Breast epithelium (tissue), 4 donors: ENCODE results near the gene ZSWIM3. TPM values are rescaled to one million over a fixed set of nuclear protein-coding genes. Genes with fewer than 3 reads are reported as not detected.

ENCODE experiments used
- DNase-seq, 2 donors: peaks; one replicate each; pipeline ENCODE4 v3.0.0-alpha.2; 2019; ENCODE audit warnings: low spot score in 2 of 2
- H3K27ac ChIP-seq, 2 donors: fragments of 200-600 bp; sonication (generic) in 1 of 2; one replicate each; pipeline ENCODE4 v1.5.1; 2016 to 2019; ENCODE audit warnings: mild to moderate bottlenecking in 1 of 2
- H3K27me3 ChIP-seq, 2 donors: fragments of 200-600 bp; sonication (generic) in 1 of 2; one replicate each; pipeline versions ENCODE4 v1.5.1 to v1.6.0; 2017 to 2019; ENCODE audit warnings: control low read depth in 1 of 2, mild to moderate bottlenecking in 1 of 2
- H3K36me3 ChIP-seq: fragments of 200-600 bp; one replicate; pipeline ENCODE4 v1.5.1; 2019
- H3K4me1 ChIP-seq, 2 donors: fragments of 200-600 bp; sonication (generic); one replicate each; pipeline ENCODE4 v1.5.1; 2016 to 2019; ENCODE audit warnings: control low read depth in 1 of 2
- H3K4me3 ChIP-seq, 3 donors: fragments of 200-600 bp; sonication (generic); 1 replicate in 2 of 3; 2 replicates in 1 of 3; pipeline ENCODE4 v1.5.1; 2016 to 2019; ENCODE audit warnings: mild to moderate bottlenecking in 3 of 3, moderate library complexity in 2 of 3
- H3K9me3 ChIP-seq, 2 donors: fragments of 200-600 bp; sonication (generic) in 1 of 2; one replicate each; pipeline ENCODE4 v1.5.1; 2016 to 2019; ENCODE audit warnings: control low read depth in 1 of 2
- CTCF ChIP-seq, 3 donors: fragments of 450-650 bp; IDR thresholded peaks; one replicate each; pipeline ENCODE4 v1.5.1; 2016 to 2017; ENCODE audit warnings: antibody characterized with exemption in 3 of 3, mild to moderate bottlenecking in 3 of 3, moderate library complexity in 3 of 3
- POLR2A ChIP-seq: fragments of 450-650 bp; IDR thresholded peaks from one replicate; pipeline ENCODE4 v1.6.1; 2016; ENCODE audit warnings: antibody characterized with exemption, mild to moderate bottlenecking, moderate library complexity
- POLR2AphosphoS5 ChIP-seq, 3 donors: sonication (generic); formaldehyde crosslinking; IDR thresholded peaks; one replicate each; pipeline ENCODE4 v1.6.1; 2017; ENCODE audit warnings: antibody characterized with exemption in 3 of 3
- intact Hi-C: fragments of 100-400 bp; cut with DNase I; formaldehyde crosslinking; loops from one replicate; pipeline ENCODE4 v1.15.1; 2023; ENCODE audit warnings: low total_unique reads
- total RNA-seq, 3 donors: library from RNA; depleted of rRNA; stranded (reverse); fragments of >200 nt; gene quantifications; one replicate each; pipeline ENCODE4 v1.1.0, GENCODE V29; 2016

ZSWIM3 gene
- total RNA-seq, 3 donors from 2014 or later, result 1.9 to 5.4 (median 4.9) TPM

DNA sequence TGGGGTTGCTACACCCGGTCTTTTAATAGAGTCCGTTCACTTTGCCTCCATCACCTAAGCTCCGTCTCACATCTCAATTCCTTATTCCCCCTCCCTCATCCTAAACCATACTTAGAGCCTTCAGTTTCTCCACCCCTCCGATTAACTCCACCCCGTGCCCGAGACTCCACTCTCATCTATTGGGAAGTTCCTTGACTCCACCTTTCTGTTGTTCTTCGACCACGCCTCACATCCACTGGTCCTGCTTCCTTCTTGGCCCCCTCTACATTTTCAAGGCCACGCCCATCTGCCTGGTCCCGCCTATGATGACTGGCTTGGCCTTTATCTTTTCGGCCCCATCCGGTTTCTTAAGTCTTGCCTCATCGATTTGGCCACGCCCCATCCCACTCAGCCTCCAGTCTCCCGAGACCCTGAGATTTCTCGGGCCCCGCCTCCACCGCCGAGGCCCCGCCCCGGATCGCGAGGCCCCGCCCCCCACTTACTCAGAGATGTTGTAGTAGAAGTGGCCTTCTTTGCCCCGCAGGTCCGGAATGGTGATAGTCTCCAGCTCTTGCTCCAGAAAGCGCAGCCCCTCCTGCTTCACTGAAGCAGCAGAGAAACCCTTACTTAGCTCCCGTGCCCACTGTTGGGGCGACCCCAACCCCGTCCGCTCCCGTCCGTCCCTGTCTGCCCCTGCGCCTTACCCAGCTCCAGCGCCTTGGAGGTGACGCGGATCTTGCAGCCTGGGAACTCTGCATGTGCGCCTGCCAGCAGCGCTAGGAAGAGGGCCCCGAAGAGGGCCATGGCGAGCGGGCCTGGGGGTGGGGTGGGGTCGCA lies 53.5 kb downstream of the ZSWIM3 start:
- H3K9me3 ChIP-seq, result no peaks in the 10 kb centered on the region
- H3K4me3 ChIP-seq, result peak overlapping the region; percentile 58 to 77 (median 61)
- TF ChIP-seq POLR2AphosphoS5 (IDR thresholded peaks at IDR 0.05) (peak in 2 of 3 donors; percentile 40 to 72), POLR2A (no peak), CTCF (IDR thresholded peaks at IDR 0.05) (no peak)
- intact Hi-C loops, result no loop called here
- no peaks in the 10 kb centered on the region for H3K36me3 ChIP-seq
- H3K27ac ChIP-seq, result peak overlapping the region; percentile 75 to 92
- no peaks in the 10 kb centered on the region for H3K27me3 ChIP-seq
- DNase-seq, result peak; percentile 92 to 98
- no peaks in the 10 kb centered on the region for H3K4me1 ChIP-seq

DNA sequence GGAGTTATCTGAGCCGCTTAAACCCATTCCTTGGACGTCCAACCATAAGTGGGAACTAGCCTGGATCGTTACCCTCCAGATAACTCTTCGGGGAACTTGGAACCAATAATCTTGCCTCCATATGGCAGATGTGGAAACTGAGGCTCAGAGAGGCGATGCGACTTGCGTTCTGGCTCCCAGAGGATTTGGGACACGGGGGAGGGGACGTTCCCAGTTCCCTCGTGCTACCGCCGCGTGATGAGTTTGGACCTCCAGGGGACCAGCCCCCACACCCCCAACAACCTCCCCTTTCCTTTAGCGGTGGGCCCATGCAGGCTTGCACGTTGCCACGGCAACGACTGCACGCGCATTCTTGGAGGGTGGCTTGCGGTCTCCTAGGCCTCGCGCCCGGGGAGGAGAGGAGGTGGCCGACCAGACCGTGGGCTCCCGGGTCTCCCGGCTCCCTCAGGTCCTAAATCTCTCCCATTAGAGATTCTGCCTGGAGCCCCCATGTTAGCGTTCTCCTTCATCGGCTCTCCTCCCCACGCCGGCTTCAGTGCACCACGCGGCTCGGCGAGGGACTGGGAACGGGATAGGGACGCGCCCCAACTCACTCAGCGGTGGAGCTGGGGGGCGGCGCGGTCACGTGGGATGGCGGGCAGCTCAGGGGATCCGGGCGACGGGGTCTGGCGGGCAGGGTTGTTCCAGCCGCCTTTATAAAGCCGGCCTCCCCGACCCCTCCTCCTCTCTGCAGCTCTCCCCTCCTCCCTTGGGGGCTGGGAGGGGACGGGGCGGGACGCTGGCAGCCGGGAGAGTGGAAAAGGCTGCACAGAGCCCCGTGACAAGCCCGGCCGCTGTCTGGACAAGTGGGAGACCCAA lies 54.3 kb downstream of the ZSWIM3 start, which contains the start of gene PLTP:
TSS of gene PLTP (minus strand) at position 670 of the 858 bp plus-strand sequence. CDS start 703 bp downstream, outside the sequence.
- Histone ChIP-seq H3K27me3 (no peaks in the 10 kb centered on the region), H3K4me1 (no peaks in the 10 kb centered on the region), H3K36me3 (no peaks in the 10 kb centered on the region), H3K9me3 (no peaks in the 10 kb centered on the region), H3K27ac (peak within 1 kb of the TSS; percentile 75 to 92), H3K4me3 (peak within 1 kb of the TSS; percentile 58 to 77 (median 61))
- DNase-seq, result peak in 1 of 2 donors; percentile 42
- intact Hi-C loops, result no loop called here
- TF ChIP-seq POLR2A (peak; percentile 22), CTCF (IDR thresholded peaks at IDR 0.05) (no peak), POLR2AphosphoS5 (IDR thresholded peaks at IDR 0.05) (peak in 1 of 3 donors; percentile 57)

DNA sequence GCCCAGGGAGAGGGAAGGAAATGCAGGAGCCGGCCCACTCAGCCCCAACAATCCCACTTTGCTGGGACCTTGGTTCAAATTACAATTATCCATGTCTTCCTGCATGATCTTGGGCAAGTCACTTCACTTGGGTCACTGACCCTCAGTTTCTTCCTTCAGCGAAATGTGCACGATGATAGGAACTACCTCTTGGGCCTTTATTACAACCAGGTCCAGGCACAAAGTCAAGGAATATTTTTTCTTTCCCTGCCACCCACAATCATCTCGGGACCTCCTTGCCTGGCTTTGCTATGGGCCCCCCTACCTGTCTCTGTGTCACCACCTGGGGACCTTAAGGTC lies 54.9 kb downstream of the ZSWIM3 start:
- Histone ChIP-seq H3K4me3 (peak overlapping the region; percentile 58 to 77 (median 61)), H3K27me3 (no peaks in the 10 kb centered on the region), H3K36me3 (no peaks in the 10 kb centered on the region), H3K9me3 (no peaks in the 10 kb centered on the region), H3K27ac (peak overlapping the region; percentile 75 to 92), H3K4me1 (no peaks in the 10 kb centered on the region)
- DNase-seq, result no peak
- intact Hi-C loops, result no loop called here
- TF ChIP-seq POLR2A, result no peak
- TF ChIP-seq CTCF (IDR thresholded peaks at IDR 0.05), result no peak
- TF ChIP-seq POLR2AphosphoS5 (IDR thresholded peaks at IDR 0.05), result no peak

GRCh38 chr20:45913116-45913515 lies 55.7 kb downstream of the ZSWIM3 start:
- no peak for DNase-seq
- Histone ChIP-seq H3K36me3 (no peaks in the 10 kb centered on the region), H3K27ac (no peak overlapping the region), H3K9me3 (no peaks in the 10 kb centered on the region), H3K27me3 (no peaks in the 10 kb centered on the region), H3K4me1 (no peaks in the 10 kb centered on the region), H3K4me3 (no peak overlapping the region)
- no peak for TF ChIP-seq POLR2A
- TF ChIP-seq CTCF (IDR thresholded peaks at IDR 0.05), result no peak
- TF ChIP-seq POLR2AphosphoS5 (IDR thresholded peaks at IDR 0.05), result no peak
- intact Hi-C loops, result no loop called here

GRCh38 chr20:45917790-45918141 lies 60.4 kb downstream of the ZSWIM3 start:
- Histone ChIP-seq H3K36me3 (no peaks in the 10 kb centered on the region), H3K27me3 (no peaks in the 10 kb centered on the region), H3K4me1 (peaks cover 0 to 4% of the 10 kb centered on the region in 2 donors), H3K27ac (peak overlapping the region; percentile 73 to 87), H3K9me3 (no peaks in the 10 kb centered on the region), H3K4me3 (no peak overlapping the region)
- TF ChIP-seq POLR2A (no peak), CTCF (IDR thresholded peaks at IDR 0.05) (no peak), POLR2AphosphoS5 (IDR thresholded peaks at IDR 0.05) (no peak)
- no peak for DNase-seq
- intact Hi-C loops, result no loop called here
